GM10266 (cell line): ENCODE data around the gene ZNHIT2.

ENCODE experiments used
- DNase-seq: peaks from one replicate; pipeline ENCODE4 v3.0.0; 2012; ENCODE audit errors: extremely low spot score
- TF ChIP-seq, protein P1 (sequence below): IDR thresholded peaks from 2 replicates; pipeline ENCODE4 v1.5.1; 2012; ENCODE audit warnings: mild to moderate bottlenecking, low read depth; ENCODE audit not compliant: control insufficient read depth, insufficient read depth; ENCODE audit errors: missing control alignments

Gene ZNHIT2

DNA sequence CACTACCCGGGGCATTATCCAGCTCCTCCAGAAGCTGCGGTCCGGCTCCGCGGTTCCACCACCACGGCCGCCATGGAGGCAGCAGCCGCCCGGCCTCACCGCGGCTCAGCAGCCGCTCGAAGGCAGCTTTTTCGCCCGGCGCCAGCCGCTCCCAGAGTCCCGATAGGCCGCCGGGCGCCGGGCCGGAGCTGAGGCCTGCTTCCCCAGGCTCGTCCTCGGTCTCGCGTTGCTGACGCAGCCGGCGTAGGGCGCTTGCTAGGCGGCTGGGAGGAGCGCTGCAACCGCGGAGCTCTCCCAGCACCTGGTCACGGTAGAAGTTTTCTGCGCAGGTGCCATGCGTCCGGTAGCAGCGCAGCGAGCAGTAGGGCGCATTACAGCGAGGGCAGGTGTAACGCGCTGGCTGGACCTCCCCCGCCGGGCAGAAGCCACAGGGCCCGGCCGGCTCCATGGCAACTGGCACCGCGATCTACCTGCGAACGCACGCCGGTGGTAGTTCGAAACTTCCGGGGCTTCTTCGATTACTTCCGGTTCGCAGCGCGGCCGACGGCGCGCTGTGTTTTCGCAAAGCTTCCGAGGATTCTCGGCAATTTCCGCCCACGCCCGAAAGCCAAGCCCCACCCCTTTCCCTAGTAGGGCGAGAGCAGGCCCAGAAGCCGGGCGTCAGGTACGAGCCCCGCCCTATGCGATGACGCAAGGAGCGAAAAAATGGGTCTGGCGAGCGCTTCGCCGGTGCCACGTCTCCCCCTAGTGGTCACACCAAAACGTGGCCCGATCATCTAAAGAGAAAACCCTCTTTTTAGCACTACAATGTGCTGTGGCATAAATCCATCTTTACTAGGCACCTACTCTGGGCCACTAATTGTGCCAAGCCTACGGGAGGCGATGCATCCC lies at the start of gene ZNHIT2:
ZNHIT2 (minus strand) TSS at position 496 of the 891 bp plus-strand sequence; CDS start at position 448, 48 bp downstream.
- TF ChIP-seq, protein P1, sequence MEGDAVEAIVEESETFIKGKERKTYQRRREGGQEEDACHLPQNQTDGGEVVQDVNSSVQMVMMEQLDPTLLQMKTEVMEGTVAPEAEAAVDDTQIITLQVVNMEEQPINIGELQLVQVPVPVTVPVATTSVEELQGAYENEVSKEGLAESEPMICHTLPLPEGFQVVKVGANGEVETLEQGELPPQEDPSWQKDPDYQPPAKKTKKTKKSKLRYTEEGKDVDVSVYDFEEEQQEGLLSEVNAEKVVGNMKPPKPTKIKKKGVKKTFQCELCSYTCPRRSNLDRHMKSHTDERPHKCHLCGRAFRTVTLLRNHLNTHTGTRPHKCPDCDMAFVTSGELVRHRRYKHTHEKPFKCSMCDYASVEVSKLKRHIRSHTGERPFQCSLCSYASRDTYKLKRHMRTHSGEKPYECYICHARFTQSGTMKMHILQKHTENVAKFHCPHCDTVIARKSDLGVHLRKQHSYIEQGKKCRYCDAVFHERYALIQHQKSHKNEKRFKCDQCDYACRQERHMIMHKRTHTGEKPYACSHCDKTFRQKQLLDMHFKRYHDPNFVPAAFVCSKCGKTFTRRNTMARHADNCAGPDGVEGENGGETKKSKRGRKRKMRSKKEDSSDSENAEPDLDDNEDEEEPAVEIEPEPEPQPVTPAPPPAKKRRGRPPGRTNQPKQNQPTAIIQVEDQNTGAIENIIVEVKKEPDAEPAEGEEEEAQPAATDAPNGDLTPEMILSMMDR: peak; percentile 91
- DNase-seq: peak; percentile 94

DNA sequence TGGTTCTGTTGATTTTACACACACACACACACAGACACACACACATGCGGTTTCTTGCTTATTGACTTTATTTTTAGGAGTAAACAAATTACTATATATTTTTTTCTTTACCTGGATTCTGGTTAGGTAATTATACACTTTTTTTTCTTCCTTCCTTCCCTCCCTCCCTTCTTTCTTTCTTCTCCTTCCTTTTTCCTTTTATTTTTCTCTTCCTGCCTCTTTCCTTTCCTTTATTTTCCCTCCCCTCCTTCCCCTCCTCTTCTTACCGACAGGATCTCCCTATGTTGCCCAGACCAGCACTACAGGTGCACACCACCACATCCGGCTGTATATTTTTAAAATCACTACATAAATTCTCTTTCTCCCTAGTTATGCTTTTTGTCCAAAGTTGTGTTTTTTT lies 49.4 kb upstream of the ZNHIT2 start:
- TF ChIP-seq, protein P1: no peak
- no peak for DNase-seq

DNA sequence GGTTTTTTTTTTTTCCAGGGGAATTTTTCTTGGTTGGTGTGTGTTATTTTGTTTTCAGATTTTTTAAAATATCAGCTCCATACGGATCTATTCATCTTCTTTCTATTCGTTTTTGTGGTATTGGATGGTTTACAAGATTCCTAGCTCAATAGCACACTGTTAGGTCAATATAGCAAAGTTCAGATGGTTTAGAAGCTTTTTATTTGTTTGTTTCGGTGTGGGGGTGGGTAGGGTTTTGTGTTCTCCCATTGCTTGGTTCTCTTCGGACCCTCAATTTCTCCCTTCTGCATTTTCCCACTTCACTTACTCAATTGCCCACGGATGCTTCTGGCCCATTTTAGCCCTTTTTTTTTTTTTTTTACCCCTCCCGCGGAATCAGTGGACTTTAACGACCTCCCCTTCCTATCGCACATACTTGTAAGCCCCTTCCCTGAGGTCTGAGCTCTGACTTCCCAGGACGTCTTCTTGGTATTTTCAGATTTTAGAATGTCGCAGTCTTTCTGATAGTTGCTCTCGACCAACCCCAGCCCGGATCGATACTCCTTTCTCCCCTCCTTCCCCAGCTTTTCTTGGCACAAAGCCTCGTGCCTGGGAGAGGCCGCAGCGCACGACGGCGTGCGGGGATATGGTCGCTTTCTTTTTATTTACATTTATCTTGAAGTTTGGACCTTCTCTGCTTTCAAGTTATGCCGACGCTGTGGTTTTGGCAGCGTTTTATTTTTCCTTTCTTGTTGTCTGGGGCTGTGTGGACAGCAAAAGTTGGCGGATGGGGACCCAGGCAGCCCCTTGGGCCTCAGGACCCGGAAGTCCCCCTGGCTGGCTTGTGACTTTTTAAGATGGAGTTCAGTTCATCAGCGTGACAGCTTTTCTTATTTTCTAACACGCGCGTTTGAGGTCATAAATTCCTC lies 48.2 kb upstream of the ZNHIT2 start:
- DNase-seq: no peak
- TF ChIP-seq, protein P1: no peak

DNA sequence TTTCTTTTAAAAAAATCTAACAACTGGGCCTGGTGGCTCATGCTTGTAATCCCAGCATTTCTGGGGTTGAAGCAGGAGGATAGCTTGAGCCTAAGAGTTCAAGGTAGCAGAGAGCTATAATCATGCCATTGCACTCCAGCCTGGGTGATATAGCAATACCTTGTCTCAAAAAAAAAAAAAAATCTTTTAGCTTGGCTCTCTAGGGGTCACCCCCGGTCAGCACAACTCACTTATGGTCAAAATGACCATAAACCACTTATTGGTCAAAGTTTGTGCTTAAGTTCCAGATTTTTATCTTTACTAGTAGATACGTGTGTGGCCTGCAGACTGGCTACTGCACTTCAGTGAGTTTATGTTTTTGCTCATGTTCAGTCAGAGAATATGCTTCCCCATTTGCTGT lies 46.2 kb upstream of the ZNHIT2 start:
- DNase-seq: no peak
- TF ChIP-seq, protein P1: no peak

DNA sequence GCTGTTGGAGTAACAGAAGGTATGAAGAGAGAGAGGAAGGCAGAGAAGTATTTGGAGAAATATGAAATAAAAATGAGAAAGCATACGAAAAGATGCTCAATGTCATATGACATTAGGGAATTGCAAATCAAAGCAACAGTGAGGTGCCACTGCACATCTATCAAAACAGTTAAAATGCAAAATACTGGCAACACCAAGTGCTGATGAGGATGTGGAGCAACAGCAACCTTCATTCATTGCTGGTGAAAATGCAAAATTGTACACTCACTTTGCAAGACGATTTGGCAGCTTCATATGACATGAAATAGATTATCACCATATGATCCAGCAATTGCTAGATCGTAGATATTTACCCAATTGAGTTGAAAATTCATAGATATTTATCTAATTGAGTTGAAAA lies 43.1 kb upstream of the ZNHIT2 start:
- no peak for DNase-seq
- TF ChIP-seq, protein P1: no peak

DNA sequence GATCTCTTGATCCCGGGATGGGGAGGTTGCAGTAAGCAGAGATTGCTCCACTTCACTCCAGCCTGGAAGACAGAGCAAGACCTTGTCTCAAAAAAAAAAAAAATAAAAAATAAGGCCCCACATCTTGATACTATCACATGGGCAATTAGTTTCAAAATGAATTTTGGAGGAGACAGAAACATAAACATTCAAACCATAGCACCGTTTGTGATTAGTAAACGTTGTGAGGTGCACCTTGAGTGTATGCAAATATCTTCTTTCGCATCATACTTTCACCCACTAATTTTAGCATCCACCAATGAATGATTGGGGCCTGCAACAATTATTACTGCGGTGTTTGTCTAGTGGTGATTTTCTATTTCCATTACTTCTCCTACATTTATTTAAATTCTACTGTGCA lies 41.5 kb upstream of the ZNHIT2 start:
- DNase-seq: peak; percentile 44
- TF ChIP-seq, protein P1: no peak
